OCI-M1 (cell line): Measurements from ENCODE around the gene FBXW10B.
"Not testable (repeated sequence)": the region's sequence is repeated elsewhere in the genome, so short reads cannot be mapped to it uniquely, and the experiment has no call there.

ENCODE experiments used
- DNase-seq: peaks from one replicate; lab custom pipeline; 2025; lab: John Stamatoyannopoulos, UW

Gene FBXW10B

GRCh38 chr17:15619331-15620058 is at the start of gene FBXW10B:
Gene FBXW10B, minus strand, starts transcription at chr17:15619704. Its CDS starts 192 bp downstream, at chr17:15619512.
- not testable (repeated sequence) for DNase-seq

- no peak for DNase-seq
These were observed 44.2 kb upstream of the FBXW10B start for GRCh38 chr17:15663691-15664090.

DNA sequence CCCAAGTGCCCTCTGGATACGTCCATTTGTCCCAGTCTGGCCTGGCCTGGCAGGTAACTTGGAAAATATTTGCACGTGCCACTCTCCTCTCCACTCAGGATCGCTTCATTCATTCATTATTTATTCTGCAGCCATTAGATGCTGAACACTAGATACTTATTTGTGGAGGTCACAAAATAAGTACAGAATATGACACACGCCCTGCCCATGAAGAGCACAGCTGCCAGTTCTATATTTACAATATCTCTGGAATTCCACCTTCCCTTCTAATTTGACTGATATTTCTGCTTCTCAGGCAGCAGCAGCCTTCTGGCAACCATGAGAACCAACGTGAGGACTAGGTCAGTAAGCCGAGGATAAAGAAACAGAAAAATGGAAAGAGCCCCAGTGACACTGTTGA is 43.7 kb upstream of the FBXW10B start:
- no peak for DNase-seq

DNA sequence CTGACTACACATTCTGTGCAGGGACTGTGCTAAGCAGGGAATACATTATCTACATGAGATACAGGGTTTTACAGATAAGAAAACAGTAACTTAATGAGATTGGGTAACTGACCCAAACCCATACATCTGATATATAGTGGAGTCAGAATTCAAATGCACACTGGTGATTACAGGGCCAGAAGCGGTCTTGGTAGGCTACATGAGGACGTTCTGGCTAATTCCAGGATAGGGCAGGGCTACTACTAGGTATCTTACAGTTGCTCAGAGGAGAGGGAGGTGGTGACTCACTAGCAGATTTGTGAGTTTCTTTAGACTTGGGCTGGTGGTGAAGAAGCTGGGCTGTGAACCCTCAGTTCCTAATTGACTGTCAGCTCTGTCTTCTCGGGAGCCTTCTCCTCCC is 43.2 kb upstream of the FBXW10B start:
- DNase-seq, result peak; percentile 48

- no peak for DNase-seq
These were observed 40.6 kb upstream of the FBXW10B start for GRCh38 chr17:15660077-15660476.

GRCh38 chr17:15659663-15660062 is 40.2 kb upstream of the FBXW10B start:
- no peak for DNase-seq

DNA sequence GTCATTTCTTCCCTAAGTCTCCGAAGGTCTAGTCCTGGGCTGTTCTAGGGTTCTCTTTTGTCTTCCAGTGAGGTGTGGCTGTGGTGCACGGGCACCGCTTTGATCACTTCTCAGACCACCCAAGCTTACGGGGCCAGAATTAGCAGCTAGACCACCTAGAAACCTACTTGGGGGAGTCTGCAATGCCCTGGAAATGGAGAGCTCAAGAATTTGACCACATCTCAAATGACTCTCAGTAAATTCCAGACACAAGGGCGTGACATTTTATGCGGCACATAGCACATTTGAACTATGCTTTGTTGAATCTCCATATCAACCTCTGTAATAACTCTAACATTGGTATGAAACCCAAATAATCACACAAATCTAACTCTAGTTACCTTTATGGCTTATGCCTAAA is 39.7 kb upstream of the FBXW10B start:
- no peak for DNase-seq

GRCh38 chr17:15658296-15658695 is 38.8 kb upstream of the FBXW10B start:
- DNase-seq, result no peak

- DNase-seq, result no peak
These were observed 38.4 kb upstream of the FBXW10B start for GRCh38 chr17:15657868-15658267.

GRCh38 chr17:15654886-15655561 is 35.5 kb upstream of the FBXW10B start:
- DNase-seq, result no peak

DNA sequence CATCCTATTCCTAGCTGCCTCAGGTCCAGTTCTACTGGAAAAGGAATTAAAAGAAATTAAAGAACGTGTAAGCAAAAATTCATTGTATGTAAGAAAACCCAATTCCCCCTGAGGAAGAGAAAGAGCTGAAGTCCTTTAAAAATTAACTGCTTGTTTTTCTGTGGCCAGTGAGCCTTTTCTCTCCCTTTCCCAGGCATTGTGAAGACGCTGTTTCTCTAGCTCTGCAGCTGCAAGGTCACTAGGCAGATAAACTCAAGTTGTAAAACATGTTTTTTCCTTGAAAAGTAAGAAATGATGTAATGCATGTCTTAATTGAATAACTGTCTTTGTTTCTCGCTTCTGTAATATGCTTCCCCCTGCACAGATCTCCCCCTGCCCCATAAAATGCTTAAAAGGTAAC is 34.9 kb upstream of the FBXW10B start:
- not testable (repeated sequence) for DNase-seq

- DNase-seq, result no peak
These were observed 33.5 kb upstream of the FBXW10B start for GRCh38 chr17:15652960-15653359.

DNA sequence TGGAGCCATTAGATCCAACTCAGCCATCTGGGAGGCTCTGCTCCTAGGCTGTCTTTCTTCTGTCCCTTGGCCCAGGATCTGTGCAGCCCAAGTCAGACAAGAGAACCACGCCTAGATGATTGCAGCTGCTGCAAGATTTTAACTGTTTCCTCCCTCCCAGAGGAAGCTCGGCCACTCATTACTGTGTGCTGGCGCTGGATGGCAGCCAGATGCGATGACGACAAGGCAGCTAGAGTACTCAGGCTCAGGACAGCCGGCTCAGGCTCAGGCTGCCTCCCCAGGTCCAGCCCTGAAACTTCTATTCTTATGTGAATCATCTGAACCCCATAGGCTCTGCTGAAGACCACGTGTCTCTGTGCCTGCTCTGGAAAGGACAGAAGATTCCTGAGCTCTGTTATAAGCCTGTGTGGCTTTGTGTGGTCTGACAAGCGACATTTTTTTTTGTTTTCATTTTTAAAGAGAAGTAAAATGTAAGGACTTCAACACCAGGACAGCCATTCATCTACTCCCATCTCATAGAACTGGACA is 32.1 kb upstream of the FBXW10B start:
- DNase-seq, result peak; percentile 96

- no peak for DNase-seq
These were observed 31.5 kb upstream of the FBXW10B start for GRCh38 chr17:15650741-15651582.

- DNase-seq, result no peak
These were observed 30.4 kb upstream of the FBXW10B start for GRCh38 chr17:15649861-15650421.

DNA sequence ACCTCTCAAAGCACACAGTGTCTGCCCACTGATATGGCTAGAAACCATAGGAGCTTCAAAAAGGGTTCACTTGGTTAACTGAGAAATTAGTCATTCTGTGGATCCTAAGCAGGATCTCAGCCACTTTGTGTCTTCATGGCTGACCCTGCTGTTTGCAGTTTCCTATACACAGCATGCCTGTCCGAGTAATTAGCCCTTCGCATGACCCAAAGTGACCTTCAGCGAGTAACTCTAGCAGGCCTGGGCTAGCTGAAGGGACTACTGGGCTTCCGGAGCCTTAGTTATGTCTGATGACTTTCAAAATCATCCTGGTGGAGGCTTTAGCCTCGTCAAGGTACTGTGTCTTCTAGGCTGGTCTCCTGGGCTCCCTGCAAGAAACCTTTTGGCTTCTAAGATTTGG is 28.9 kb upstream of the FBXW10B start:
- no peak for DNase-seq

DNA sequence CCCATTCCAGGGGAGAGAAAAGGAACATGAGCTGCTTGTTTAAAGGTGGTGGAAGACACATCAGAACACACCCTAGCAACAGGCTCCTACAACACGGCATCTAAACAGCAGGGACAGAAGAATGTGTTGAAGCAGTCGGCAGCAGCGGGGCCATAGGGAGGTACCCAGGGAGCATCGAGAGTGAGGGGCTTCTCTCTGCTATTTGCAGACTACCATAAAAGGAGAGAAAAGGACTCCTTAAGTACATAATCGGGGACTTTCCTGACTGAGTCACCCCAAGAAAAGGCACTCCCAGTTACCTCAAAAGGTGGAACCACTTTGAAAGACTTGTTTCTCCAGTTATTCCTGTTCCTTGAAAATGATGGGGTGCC is 26.4 kb upstream of the FBXW10B start:
- not testable (repeated sequence) for DNase-seq

DNA sequence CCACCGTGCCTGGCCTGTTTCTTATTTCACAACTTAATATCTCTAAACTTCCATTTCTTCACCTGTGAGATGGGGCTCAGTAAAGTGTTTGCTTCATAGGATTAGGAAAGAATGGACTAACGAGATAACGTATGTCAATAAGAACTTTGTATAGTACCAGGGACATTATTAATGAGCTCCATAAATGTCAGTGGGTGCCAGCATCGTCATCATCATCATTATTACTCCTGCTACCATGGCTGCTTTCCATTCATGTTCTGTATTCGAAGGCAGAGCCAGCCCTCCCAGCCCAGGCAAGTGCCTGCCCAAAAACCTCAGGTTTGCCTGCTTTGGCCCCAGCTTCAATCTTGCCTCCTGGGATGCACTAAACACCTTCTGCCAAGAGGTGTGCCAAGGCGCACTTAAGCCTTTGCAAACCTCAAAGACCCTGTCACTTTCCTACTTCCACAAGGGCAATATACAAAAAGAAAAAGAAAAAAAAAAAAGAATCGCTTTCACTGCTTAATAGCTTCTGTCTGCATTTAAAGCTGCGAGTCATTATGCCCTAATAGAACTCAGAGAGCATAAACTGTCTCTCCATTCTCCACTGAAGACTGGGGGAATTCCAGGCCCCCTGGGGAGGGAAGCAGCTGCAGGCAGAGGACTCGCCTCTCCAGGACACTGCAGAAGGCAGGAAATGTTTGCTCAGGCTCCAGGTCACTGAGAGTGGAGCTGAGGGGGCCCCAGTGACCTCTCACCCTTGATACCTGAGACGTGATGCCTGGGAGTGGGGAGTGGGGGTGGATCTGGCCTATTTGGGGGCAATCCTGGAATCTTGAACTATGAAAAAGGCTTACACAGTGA is 25.8 kb upstream of the FBXW10B start:
- DNase-seq, result not testable (repeated sequence)

GRCh38 chr17:15642505-15643251 is 23.2 kb upstream of the FBXW10B start:
- DNase-seq, result not testable (repeated sequence)

GRCh38 chr17:15642014-15642413 is 22.5 kb upstream of the FBXW10B start:
- DNase-seq, result not testable (repeated sequence)
